Effector memory CD4-positive, alpha-beta T cell (primary cell): ENCODE measurements around the gene GALNTL6.

ENCODE experiments used
- DNase-seq, 3 donors: peaks; one replicate each; pipeline ENCODE4 v3.0.0-alpha.2; 2020
- H3K27ac ChIP-seq: 2 replicates; pipeline ENCODE4 v1.7.0; 2013; ENCODE audit warnings: mild to moderate bottlenecking, low read length, moderate library complexity; ENCODE audit not compliant: insufficient read depth, poor library complexity, severe bottlenecking
- H3K27me3 ChIP-seq: replicated peaks from 2 replicates; pipeline ENCODE4 v1.7.0; 2013; ENCODE audit warnings: mild to moderate bottlenecking, low read length; ENCODE audit not compliant: insufficient read depth, control insufficient read depth, poor library complexity, severe bottlenecking
- H3K36me3 ChIP-seq: 2 replicates; pipeline ENCODE4 v1.7.0; 2013; ENCODE audit warnings: mild to moderate bottlenecking, low read length, moderate library complexity; ENCODE audit not compliant: control insufficient read depth, insufficient read depth
- H3K4me1 ChIP-seq: 2 replicates; pipeline ENCODE4 v1.7.0; 2013; ENCODE audit warnings: low read length, mild to moderate bottlenecking; ENCODE audit not compliant: control insufficient read depth, insufficient read depth, poor library complexity, severe bottlenecking
- H3K4me3 ChIP-seq: 2 replicates; pipeline ENCODE4 v1.7.0; 2013; ENCODE audit warnings: low read length, low read depth, mild to moderate bottlenecking; ENCODE audit not compliant: insufficient read depth, poor library complexity, severe bottlenecking
- H3K9me3 ChIP-seq: 2 replicates; pipeline ENCODE4 v1.7.0; 2013; ENCODE audit warnings: mild to moderate bottlenecking, low read length, moderate library complexity; ENCODE audit not compliant: control insufficient read depth

GALNTL6 gene

DNA sequence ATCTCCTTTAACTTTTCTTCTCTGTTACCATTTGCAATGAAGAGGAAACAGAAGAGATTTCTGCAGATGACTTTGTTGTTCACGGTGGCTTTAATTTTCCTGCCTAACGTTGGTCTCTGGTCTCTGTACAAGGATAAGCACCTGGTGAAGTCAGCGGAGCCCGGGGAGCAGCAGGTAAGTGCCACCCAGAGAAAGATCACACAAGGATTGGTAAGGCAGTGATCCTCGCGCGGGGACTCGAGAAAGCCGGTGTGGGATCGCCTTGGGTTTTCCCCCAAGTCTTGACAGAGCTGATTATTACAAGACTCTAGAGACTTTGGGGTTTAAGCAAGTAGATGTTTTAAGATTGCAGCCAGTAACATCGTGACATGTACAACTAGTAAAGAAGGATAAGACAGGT, 1.3 kb downstream of the GALNTL6 start:
- Histone ChIP-seq H3K4me1 (no peaks in the 10 kb centered on the region), H3K36me3 (no peaks in the 10 kb centered on the region), H3K9me3 (no peaks in the 10 kb centered on the region), H3K27ac (no peak overlapping the region), H3K4me3 (no peak overlapping the region), H3K27me3 (no peaks in the 10 kb centered on the region)
- DNase-seq = no peak

GRCh38 chr4:171817026-171817425, 3.8 kb downstream of the GALNTL6 start:
- no peaks in the 10 kb centered on the region for H3K27me3 ChIP-seq
- H3K4me1 ChIP-seq = no peaks in the 10 kb centered on the region
- H3K27ac ChIP-seq = no peak overlapping the region
- H3K9me3 ChIP-seq = no peaks in the 10 kb centered on the region
- H3K36me3 ChIP-seq = no peaks in the 10 kb centered on the region
- no peak for DNase-seq
- H3K4me3 ChIP-seq = no peak overlapping the region

GRCh38 chr4:171834640-171835039, 21.4 kb downstream of the GALNTL6 start:
- H3K4me1 ChIP-seq = no peaks in the 10 kb centered on the region
- H3K4me3 ChIP-seq = no peak overlapping the region
- DNase-seq = no peak
- H3K9me3 ChIP-seq = no peaks in the 10 kb centered on the region
- no peaks in the 10 kb centered on the region for H3K36me3 ChIP-seq
- no peak overlapping the region for H3K27ac ChIP-seq
- H3K27me3 ChIP-seq = no peaks in the 10 kb centered on the region

DNA sequence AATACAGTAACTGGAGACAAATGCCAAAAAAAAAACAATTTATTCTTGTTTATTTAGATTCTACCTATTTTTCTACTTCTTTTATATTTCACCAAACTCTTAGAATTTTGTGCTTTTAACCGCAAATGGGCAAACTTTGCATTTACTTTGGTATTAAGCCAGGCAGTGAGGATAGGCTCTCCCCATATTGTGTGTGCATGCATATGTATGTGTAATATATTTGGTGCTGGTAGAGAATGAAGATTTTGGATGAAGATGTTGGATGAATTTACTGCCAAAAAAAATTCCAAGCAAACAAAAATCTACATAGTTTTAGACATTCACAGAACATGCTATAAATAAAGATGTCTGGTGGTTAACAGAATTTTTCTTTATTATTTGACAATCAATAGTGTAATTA, 30.3 kb downstream of the GALNTL6 start:
- no peaks in the 10 kb centered on the region for H3K4me1 ChIP-seq
- H3K9me3 ChIP-seq = no peaks in the 10 kb centered on the region
- H3K36me3 ChIP-seq = no peaks in the 10 kb centered on the region
- no peak overlapping the region for H3K27ac ChIP-seq
- no peak overlapping the region for H3K4me3 ChIP-seq
- no peaks in the 10 kb centered on the region for H3K27me3 ChIP-seq
- no peak for DNase-seq

GRCh38 chr4:171846232-171846631, 33.0 kb downstream of the GALNTL6 start:
- Histone ChIP-seq H3K27ac (no peak overlapping the region), H3K4me3 (no peak overlapping the region), H3K4me1 (no peaks in the 10 kb centered on the region), H3K27me3 (no peaks in the 10 kb centered on the region), H3K36me3 (no peaks in the 10 kb centered on the region), H3K9me3 (no peaks in the 10 kb centered on the region)
- no peak for DNase-seq

DNA sequence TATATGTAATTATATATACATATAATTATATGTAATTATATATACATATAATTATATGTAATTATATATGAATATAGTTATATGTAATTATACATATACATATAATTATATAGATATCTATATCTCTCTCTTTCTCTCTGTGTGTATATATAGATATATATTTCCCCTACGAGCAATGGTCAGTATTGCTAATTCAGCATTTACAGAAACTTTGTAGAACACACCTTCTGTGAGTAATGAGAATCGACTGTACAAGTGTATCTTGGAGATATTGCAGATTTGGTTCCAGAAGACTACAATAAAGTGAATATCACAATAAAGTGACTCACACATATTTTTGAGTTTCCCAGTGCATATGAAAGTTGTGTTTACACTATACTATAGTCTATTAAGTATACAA, 33.7 kb downstream of the GALNTL6 start:
- no peak overlapping the region for H3K27ac ChIP-seq
- no peaks in the 10 kb centered on the region for H3K27me3 ChIP-seq
- no peaks in the 10 kb centered on the region for H3K9me3 ChIP-seq

DNA sequence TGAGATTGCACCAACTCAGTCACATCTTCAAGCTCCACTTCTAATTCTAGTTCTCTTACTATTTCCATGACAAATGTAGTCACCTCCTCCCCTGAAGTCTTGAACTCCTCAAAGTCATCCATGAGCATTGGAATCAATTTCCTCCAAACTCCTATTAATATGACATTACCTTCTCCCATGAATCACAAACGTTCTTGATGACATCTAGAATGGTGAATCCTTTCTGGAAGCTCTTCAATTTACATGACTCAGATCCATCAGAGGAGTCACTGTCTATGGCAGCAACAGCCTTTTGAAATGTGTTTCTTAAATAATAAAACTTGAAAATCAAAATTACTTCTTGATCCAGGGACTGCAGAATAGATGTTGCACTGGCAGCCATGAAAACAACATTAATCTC, 34.5 kb downstream of the GALNTL6 start:
- Histone ChIP-seq H3K27me3 (no peaks in the 10 kb centered on the region), H3K4me3 (no peak overlapping the region), H3K36me3 (no peaks in the 10 kb centered on the region), H3K4me1 (no peaks in the 10 kb centered on the region), H3K27ac (no peak overlapping the region), H3K9me3 (no peaks in the 10 kb centered on the region)
- no peak for DNase-seq

More for the DNA sequence above, 33.7 kb downstream of the GALNTL6 start:
- no peak overlapping the region for H3K4me3 ChIP-seq
- H3K4me1 ChIP-seq = no peaks in the 10 kb centered on the region
- no peak for DNase-seq
- H3K36me3 ChIP-seq = no peaks in the 10 kb centered on the region

DNA sequence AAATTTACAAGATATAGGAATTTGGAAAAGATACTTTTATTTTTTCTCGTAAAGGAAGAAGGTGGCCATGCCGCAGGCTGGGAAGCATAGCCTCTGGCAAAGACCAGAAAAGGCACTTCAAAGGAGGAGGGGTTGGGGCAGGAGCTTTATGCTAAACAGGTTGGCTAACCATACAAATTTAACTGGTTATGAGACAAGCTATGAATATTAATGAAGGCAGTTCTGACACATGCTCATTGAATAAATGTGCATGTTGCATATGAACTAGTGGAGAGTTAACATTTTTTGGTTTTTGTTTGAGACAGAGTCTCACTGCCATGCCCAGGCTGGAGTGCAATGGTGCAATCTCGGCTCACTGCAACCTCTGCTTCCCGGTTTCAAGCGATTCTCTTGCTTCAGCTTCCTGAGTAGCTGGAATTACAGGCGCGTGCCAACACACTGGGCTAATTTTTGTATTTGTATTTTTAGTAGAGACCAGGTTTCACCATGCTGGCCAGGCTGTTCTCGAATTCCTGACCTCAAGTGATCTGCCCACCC, 36.5 kb downstream of the GALNTL6 start:
- H3K27me3 ChIP-seq = no peaks in the 10 kb centered on the region
- no peaks in the 10 kb centered on the region for H3K36me3 ChIP-seq
- no peaks in the 10 kb centered on the region for H3K9me3 ChIP-seq
- no peaks in the 10 kb centered on the region for H3K4me1 ChIP-seq
- no peak overlapping the region for H3K4me3 ChIP-seq
- H3K27ac ChIP-seq = no peak overlapping the region
- DNase-seq = no peak

- Histone ChIP-seq H3K27me3 (no peaks in the 10 kb centered on the region), H3K4me3 (no peak overlapping the region), H3K36me3 (no peaks in the 10 kb centered on the region), H3K4me1 (no peaks in the 10 kb centered on the region), H3K27ac (no peak overlapping the region), H3K9me3 (no peaks in the 10 kb centered on the region)
- no peak for DNase-seq
Measured at GRCh38 chr4:171851295-171851694, 38.1 kb downstream of the GALNTL6 start.

DNA sequence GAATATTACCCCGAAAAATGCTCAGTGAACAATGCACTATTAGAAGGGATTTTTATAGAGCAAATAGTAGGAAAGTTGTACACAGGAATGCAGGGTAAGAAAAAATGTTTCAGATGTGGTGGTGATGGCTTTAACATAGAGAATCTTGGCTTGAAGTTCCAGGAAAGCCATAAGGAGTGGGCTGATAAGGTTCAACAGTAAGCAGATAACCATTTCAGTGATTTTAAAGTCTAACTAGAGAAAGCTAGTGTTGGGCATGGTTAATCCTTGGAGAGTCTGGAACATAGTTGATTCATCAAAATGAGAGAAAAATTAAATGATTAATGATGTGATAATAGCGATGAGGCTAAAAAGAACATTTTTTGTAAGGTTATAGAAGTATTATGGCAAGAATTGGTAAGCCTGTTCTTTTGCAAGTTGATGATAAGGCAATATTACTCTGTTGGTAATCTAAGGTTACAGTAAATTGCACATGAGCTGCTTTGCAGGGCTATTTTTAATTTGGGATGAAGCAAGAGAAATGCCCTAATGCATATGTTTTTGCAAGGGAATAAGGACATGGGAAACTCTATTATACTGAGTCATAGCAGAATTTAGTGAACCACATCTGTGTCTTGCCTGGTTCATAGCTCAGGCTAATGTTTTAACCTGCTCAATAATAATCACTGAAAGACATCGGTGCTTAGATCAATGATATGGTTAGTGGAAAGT, 44.3 kb downstream of the GALNTL6 start:
- DNase-seq = no peak
- Histone ChIP-seq H3K27ac (no peak overlapping the region), H3K27me3 (no peaks in the 10 kb centered on the region), H3K4me1 (no peaks in the 10 kb centered on the region), H3K4me3 (no peak overlapping the region), H3K36me3 (no peaks in the 10 kb centered on the region), H3K9me3 (no peaks in the 10 kb centered on the region)
